Measurements from ENCODE around the gene YBX1. TPM values are rescaled to one million over a fixed set of nuclear protein-coding genes. Genes with fewer than 3 reads are reported as not detected.
"Not testable (repeated sequence)": the region's sequence is repeated elsewhere in the genome, so short reads cannot be mapped to it uniquely, and the experiment has no call there.

Gene YBX1
- total RNA-seq, 1 experiment from 2014 or later: 652 TPM

- Histone ChIP-seq H3K79me2 (ENCODE audit: low read length) (no peaks in the 10 kb centered on the region), H3K36me3 (ENCODE audit: insufficient read depth, low read length) (peaks cover 23% of the 10 kb centered on the region; the same call in 1 of the 2 replicates), H4K20me1 (ENCODE audit: insufficient read depth, low read depth, low read length) (no peaks in the 10 kb centered on the region), H2AFZ (ENCODE audit: low read length) (no peak overlapping the region), H3K27ac (ENCODE audit: low read length) (no peak overlapping the region), H3K9me2 (replicated peaks; ENCODE audit: insufficient read depth, low read length) (no peaks in the 10 kb centered on the region), H3K9me3 (ENCODE audit: low read length) (no peaks in the 10 kb centered on the region), H3K4me2 (ENCODE audit: low read depth, low read length, poor library complexity, severe bottlenecking) (no peak overlapping the region), H3K4me1 (ENCODE audit: low read length) (peaks cover 5% of the 10 kb centered on the region; the same call in 1 of the 2 replicates), H3K9ac (ENCODE audit: low read length) (no peak overlapping the region), H3K4me3 (ENCODE audit: low read length) (no peak overlapping the region), H3K27me3 (ENCODE audit: low read length) (no peaks in the 10 kb centered on the region)
- DNase-seq: no peak
Measured at GRCh38 chr1:42750041-42750440, 67.8 kb downstream of the YBX1 start.

GRCh38 chr1:42751511-42752070, 69.4 kb downstream of the YBX1 start:
- H3K4me3 ChIP-seq (ENCODE audit: low read length); H4K20me1 ChIP-seq (ENCODE audit: insufficient read depth, low read depth, low read length); H2AFZ ChIP-seq (ENCODE audit: low read length); H3K4me1 ChIP-seq (ENCODE audit: low read length); DNase-seq; H3K27ac ChIP-seq (ENCODE audit: low read length); H3K9me3 ChIP-seq (ENCODE audit: low read length); H3K9ac ChIP-seq (ENCODE audit: low read length); H3K4me2 ChIP-seq (ENCODE audit: low read depth, low read length, poor library complexity, severe bottlenecking); H3K27me3 ChIP-seq (ENCODE audit: low read length); H3K9me2 ChIP-seq (replicated peaks; ENCODE audit: insufficient read depth, low read length); H3K79me2 ChIP-seq (ENCODE audit: low read length): not testable (repeated sequence)
- peaks cover 17% of the 10 kb centered on the region; the same call in 1 of the 2 replicates for H3K36me3 ChIP-seq (ENCODE audit: insufficient read depth, low read length)

GRCh38 chr1:42752284-42752683, 70.1 kb downstream of the YBX1 start:
- Histone ChIP-seq H3K4me2 (ENCODE audit: low read depth, low read length, poor library complexity, severe bottlenecking) (no peak overlapping the region), H3K27ac (ENCODE audit: low read length) (no peak overlapping the region), H3K9ac (ENCODE audit: low read length) (no peak overlapping the region), H3K27me3 (ENCODE audit: low read length) (no peaks in the 10 kb centered on the region), H2AFZ (ENCODE audit: low read length) (no peak overlapping the region), H4K20me1 (ENCODE audit: insufficient read depth, low read depth, low read length) (no peaks in the 10 kb centered on the region), H3K9me2 (replicated peaks; ENCODE audit: insufficient read depth, low read length) (no peaks in the 10 kb centered on the region), H3K4me1 (ENCODE audit: low read length) (peaks cover 5% of the 10 kb centered on the region; the same call in 1 of the 2 replicates), H3K4me3 (ENCODE audit: low read length) (no peak overlapping the region), H3K36me3 (ENCODE audit: insufficient read depth, low read length) (peaks cover 17% of the 10 kb centered on the region; the same call in 1 of the 2 replicates), H3K79me2 (ENCODE audit: low read length) (no peaks in the 10 kb centered on the region), H3K9me3 (ENCODE audit: low read length) (no peaks in the 10 kb centered on the region)
- no peak for DNase-seq

- H3K4me1 ChIP-seq (ENCODE audit: low read length): peaks cover 5% of the 10 kb centered on the region; the same call in 1 of the 2 replicates
- H3K27ac ChIP-seq (ENCODE audit: low read length): no peak overlapping the region
- H3K9me2 ChIP-seq (replicated peaks; ENCODE audit: insufficient read depth, low read length): no peaks in the 10 kb centered on the region
- H3K9ac ChIP-seq (ENCODE audit: low read length): no peak overlapping the region
- no peaks in the 10 kb centered on the region for H4K20me1 ChIP-seq (ENCODE audit: insufficient read depth, low read depth, low read length)
- no peak overlapping the region for H3K4me2 ChIP-seq (ENCODE audit: low read depth, low read length, poor library complexity, severe bottlenecking)
- peaks cover 19% of the 10 kb centered on the region; the same call in 1 of the 2 replicates for H3K36me3 ChIP-seq (ENCODE audit: insufficient read depth, low read length)
- H2AFZ ChIP-seq (ENCODE audit: low read length): no peak overlapping the region
- no peak for DNase-seq
- H3K79me2 ChIP-seq (ENCODE audit: low read length): no peaks in the 10 kb centered on the region
- no peaks in the 10 kb centered on the region for H3K9me3 ChIP-seq (ENCODE audit: low read length)
- H3K4me3 ChIP-seq (ENCODE audit: low read length): no peak overlapping the region
- no peaks in the 10 kb centered on the region for H3K27me3 ChIP-seq (ENCODE audit: low read length)
Measured at GRCh38 chr1:42753070-42753469, 70.9 kb downstream of the YBX1 start.

Other genes with a start within 250 kb of the YBX1 start
- gene ZMYND12, start 226.4 kb upstream of the YBX1 start, total RNA-seq (2014; rRNA removed; shearing (Covaris generic); ENCODE audit: low replicate concordance): 0.90 and 1.5 TPM in 2 replicates
- gene PPCS, start 225.9 kb upstream of the YBX1 start, total RNA-seq (2014; rRNA removed; shearing (Covaris generic); ENCODE audit: low replicate concordance): 82.1 and 100 TPM in 2 replicates
- 2.1 and 2.9 TPM in 2 replicates for gene CCDC30, start 219.1 kb upstream of the YBX1 start, total RNA-seq (2014; rRNA removed; shearing (Covaris generic); ENCODE audit: low replicate concordance)
- 42.1 and 53.0 TPM in 2 replicates for gene PPIH, start 24.0 kb upstream of the YBX1 start, total RNA-seq (2014; rRNA removed; shearing (Covaris generic); ENCODE audit: low replicate concordance)
- gene CLDN19, start 57.8 kb downstream of the YBX1 start, total RNA-seq (2014; rRNA removed; shearing (Covaris generic); ENCODE audit: low replicate concordance): not detected in 2 replicates
- 18.1 and 49.1 TPM in 2 replicates for gene P3H1, start 84.6 kb downstream of the YBX1 start, total RNA-seq (2014; rRNA removed; shearing (Covaris generic); ENCODE audit: low replicate concordance)
- 5.5 and 12.2 TPM in 2 replicates for gene C1orf50, start 84.8 kb downstream of the YBX1 start, total RNA-seq (2014; rRNA removed; shearing (Covaris generic); ENCODE audit: low replicate concordance)
- gene TMEM269, start 102.6 kb downstream of the YBX1 start, total RNA-seq (2014; rRNA removed; shearing (Covaris generic); ENCODE audit: low replicate concordance): not detected in 2 replicates
- 0.54 and 1.6 TPM in 2 replicates for gene ERMAP, start 134.7 kb downstream of the YBX1 start, total RNA-seq (2014; rRNA removed; shearing (Covaris generic); ENCODE audit: low replicate concordance)
- 18.2 and 45.4 TPM in 2 replicates for gene SVBP, start 135.0 kb downstream of the YBX1 start, total RNA-seq (2014; rRNA removed; shearing (Covaris generic); ENCODE audit: low replicate concordance)
- gene ZNF691, start 164.2 kb downstream of the YBX1 start, total RNA-seq (2014; rRNA removed; shearing (Covaris generic); ENCODE audit: low replicate concordance): 15.4 and 18.3 TPM in 2 replicates

All from Karpas-422 (cell line).